H1 (cell line): Measurements from ENCODE around the gene IL10RA. TPM values are rescaled to one million over a fixed set of nuclear protein-coding genes. Genes with fewer than 3 reads are reported as not detected.

Experiments used
- CTCF ChIA-PET: fragments of 300-600 bp; sonication (Branson Sonifier 250); formaldehyde crosslinking; loops from one replicate; lab custom pipeline; 2021; ENCODE audit not compliant: partially characterized antibody; lab: Charles Lee
- POLR2A ChIA-PET: fragments of 300-600 bp; sonication (Branson Sonifier 250); formaldehyde crosslinking; loops from one replicate; lab custom pipeline; 2021; ENCODE audit warnings: inconsistent platforms; ENCODE audit not compliant: partially characterized antibody; lab: Charles Lee
- DNase-seq, 2 experiments: peaks; one replicate each; pipeline versions ENCODE4 v3.0.0 to v3.0.0-alpha.2; 2010 to 2022; ENCODE audit warnings: low spot score in 2 of 2, low read depth in 1 of 2, mixed read lengths in 1 of 2
- FAIRE-seq: peaks from 2 replicates; lab custom pipeline; 2011; peaks lifted over from hg19 to GRCh38; lab: Jason Lieb, UNC
- H2AFZ ChIP-seq: 2 replicates; pipeline ENCODE4 v1.8.1; 2012; ENCODE audit warnings: low read length, inconsistent platforms
- H2AK5ac ChIP-seq: 2 replicates; pipeline ENCODE4 v1.6.1; 2013; ENCODE audit warnings: low read depth, low read length
- H2BK120ac ChIP-seq: replicated peaks from 2 replicates; pipeline ENCODE3; 2013; ENCODE audit warnings: low read depth, low read length, inconsistent platforms
- H2BK12ac ChIP-seq: 2 replicates; pipeline ENCODE4 v1.6.1; 2013; ENCODE audit warnings: low read depth, low read length
- H2BK15ac ChIP-seq: 2 replicates; pipeline ENCODE4 v1.6.1; 2013; ENCODE audit warnings: low read length
- H2BK20ac ChIP-seq: 2 replicates; pipeline ENCODE4 v1.6.1; 2013; ENCODE audit warnings: low read length
- H2BK5ac ChIP-seq: 2 replicates; pipeline ENCODE4 v1.6.1; 2013; ENCODE audit warnings: low read depth, low read length
- H3K14ac ChIP-seq: 2 replicates; pipeline ENCODE4 v1.6.1; 2013; ENCODE audit warnings: inconsistent platforms; ENCODE audit not compliant: insufficient read length
- H3K18ac ChIP-seq: 2 replicates; pipeline ENCODE4 v1.6.1; 2013; ENCODE audit warnings: low read length; ENCODE audit errors: extremely low read depth
- H3K23ac ChIP-seq: 2 replicates; pipeline ENCODE4 v1.6.1; 2013; ENCODE audit warnings: inconsistent platforms; ENCODE audit not compliant: insufficient read length
- H3K23me2 ChIP-seq: 2 replicates; pipeline ENCODE4 v1.6.1; 2013; ENCODE audit warnings: low read depth, low read length
- H3K27ac ChIP-seq: 2 replicates; pipeline ENCODE4 v1.6.1; 2011; ENCODE audit warnings: low read depth, low read length, inconsistent platforms
- H3K27me3 ChIP-seq, 4 experiments: replicated peaks in 1 of 4; 1 replicate in 1 of 4; 2 replicates in 3 of 4; pipeline versions ENCODE4 v1.6.1 to v1.8.1; 2011 to 2013; ENCODE audit warnings: low read length in 3 of 4, mild to moderate bottlenecking in 3 of 4, inconsistent platforms in 2 of 4, mixed read lengths in 2 of 4, moderate library complexity in 1 of 4; ENCODE audit not compliant: control insufficient read depth in 3 of 4, insufficient read depth in 3 of 4; ENCODE audit errors: extremely low read depth in 1 of 4
- H3K36me3 ChIP-seq, 4 experiments: 2 replicates each; pipeline versions ENCODE4 v1.6.1 to v1.8.1; 2011 to 2013; ENCODE audit warnings: mild to moderate bottlenecking in 4 of 4, low read length in 3 of 4, moderate library complexity in 2 of 4, control low read depth in 1 of 4, inconsistent platforms in 1 of 4; ENCODE audit not compliant: insufficient read depth in 4 of 4, control insufficient read depth in 2 of 4
- H3K4ac ChIP-seq: replicated peaks from 2 replicates; pipeline ENCODE3; 2013; ENCODE audit warnings: low read length, low read depth, mixed read lengths, inconsistent platforms; ENCODE audit not compliant: insufficient read length
- H3K4me1 ChIP-seq, 4 experiments: replicated peaks in 1 of 4; 1 replicate in 1 of 4; 2 replicates in 3 of 4; pipeline versions ENCODE4 v1.6.1 to v1.8.1; 2011 to 2013; ENCODE audit warnings: low read length in 3 of 4, inconsistent platforms in 2 of 4, mixed read lengths in 1 of 4; ENCODE audit not compliant: insufficient read depth in 4 of 4, control insufficient read depth in 3 of 4
- H3K4me2 ChIP-seq, 2 experiments: 2 replicates each; pipeline versions ENCODE4 v1.6.1 to v1.8.1; 2011 to 2013; ENCODE audit warnings: low read depth in 2 of 2, low read length in 2 of 2, control low read depth in 1 of 2, inconsistent platforms in 1 of 2, mild to moderate bottlenecking in 1 of 2; ENCODE audit not compliant: insufficient read depth in 1 of 2
- H3K4me3 ChIP-seq, 4 experiments: fragments of 200-600, 300-600 bp in 1 of 4; sonication (generic), shearing (Covaris generic), sonication (Bioruptor Twin) in 1 of 4; 2 replicates each; pipeline versions ENCODE4 v1.5.1 to v1.8.1; 2011 to 2016; ENCODE audit warnings: low read length in 4 of 4, low read depth in 3 of 4, control low read depth in 2 of 4, inconsistent platforms in 2 of 4, mild to moderate bottlenecking in 2 of 4, mixed read lengths in 1 of 4, moderate library complexity in 1 of 4; ENCODE audit not compliant: insufficient read depth in 2 of 4; ENCODE audit errors: extremely low read depth in 1 of 4
- H3K56ac ChIP-seq: replicated peaks from 2 replicates; pipeline ENCODE3; 2013; ENCODE audit warnings: low read depth, mild to moderate bottlenecking, mixed read lengths, low read length, inconsistent platforms; ENCODE audit not compliant: insufficient read length
- H3K79me1 ChIP-seq: 2 replicates; pipeline ENCODE4 v1.6.1; 2013; ENCODE audit warnings: low read depth, low read length, control low read depth
- H3K79me2 ChIP-seq, 2 experiments: 2 replicates each; pipeline versions ENCODE4 v1.6.1 to v1.8.1; 2012 to 2013; ENCODE audit warnings: low read length in 2 of 2, mild to moderate bottlenecking in 2 of 2, inconsistent platforms in 1 of 2; ENCODE audit not compliant: insufficient read depth in 2 of 2, control insufficient read depth in 1 of 2
- H3K9ac ChIP-seq, 4 experiments: replicated peaks in 1 of 4; 1 replicate in 1 of 4; 2 replicates in 3 of 4; pipeline versions ENCODE4 v1.6.1 to v1.8.1; 2011 to 2013; ENCODE audit warnings: low read depth in 3 of 4, low read length in 3 of 4, control low read depth in 2 of 4, mild to moderate bottlenecking in 2 of 4, moderate library complexity in 2 of 4, inconsistent platforms in 1 of 4; ENCODE audit errors: extremely low read depth in 1 of 4
- H3K9me3 ChIP-seq, 2 experiments: 2 replicates each; pipeline versions ENCODE4 v1.6.1 to v1.8.1; 2012 to 2013; ENCODE audit warnings: mild to moderate bottlenecking in 2 of 2, moderate library complexity in 2 of 2, control low read depth in 1 of 2, inconsistent platforms in 1 of 2, low read depth in 1 of 2, low read length in 1 of 2, mixed read lengths in 1 of 2; ENCODE audit not compliant: insufficient read depth in 2 of 2
- H4K20me1 ChIP-seq, 2 experiments: replicated peaks in 1 of 2; 2 replicates each; pipeline versions ENCODE3 to v1.8.1; 2011 to 2013; ENCODE audit warnings: inconsistent platforms in 2 of 2, low read length in 2 of 2, mild to moderate bottlenecking in 1 of 2; ENCODE audit not compliant: insufficient read depth in 2 of 2, control insufficient read depth in 1 of 2
- H4K5ac ChIP-seq: 2 replicates; pipeline ENCODE4 v1.6.1; 2013; ENCODE audit warnings: low read length, low read depth, mixed read lengths, inconsistent platforms; ENCODE audit not compliant: insufficient read length
- H4K8ac ChIP-seq: 2 replicates; pipeline ENCODE4 v1.8.0; 2013; ENCODE audit warnings: mild to moderate bottlenecking, moderate library complexity, low read length, inconsistent platforms; ENCODE audit not compliant: insufficient read depth; ENCODE audit errors: extremely low read depth
- H4K91ac ChIP-seq: replicated peaks from 2 replicates; pipeline ENCODE3; 2013; ENCODE audit warnings: low read length, mixed read lengths, inconsistent platforms; ENCODE audit not compliant: insufficient read length
- ATF2 ChIP-seq: IDR thresholded peaks from 2 replicates; pipeline ENCODE4 v1.6.1; 2012; ENCODE audit warnings: low read length, inconsistent platforms
- CTBP2 ChIP-seq: IDR thresholded peaks from 2 replicates; pipeline ENCODE4 v1.7.0; 2011; ENCODE audit warnings: borderline replicate concordance, mild to moderate bottlenecking, moderate library complexity, mixed read lengths, low read length; ENCODE audit not compliant: insufficient read depth, insufficient read length
- EGR1 ChIP-seq: IDR thresholded peaks from 2 replicates; pipeline ENCODE4 v1.6.1; 2011; ENCODE audit warnings: low read depth, low read length, borderline replicate concordance
- GTF2F1 ChIP-seq: IDR thresholded peaks from 2 replicates; pipeline ENCODE4 v1.6.1; 2012; ENCODE audit warnings: low read depth, low read length, improper control_type of control experiment, borderline replicate concordance
- KDM4A ChIP-seq: IDR thresholded peaks from one replicate; pipeline ENCODE4 v1.7.1; 2012; ENCODE audit warnings: low read depth, mild to moderate bottlenecking, moderate library complexity, low read length, inconsistent platforms; ENCODE audit not compliant: severe bottlenecking
- POLR2A ChIP-seq, 2 experiments: IDR thresholded peaks; 1 replicate in 1 of 2; 2 replicates in 1 of 2; pipeline ENCODE4 v1.6.1; 2011; ENCODE audit warnings: low read depth in 2 of 2, low read length in 2 of 2, mild to moderate bottlenecking in 2 of 2; ENCODE audit errors: control extremely low read depth in 1 of 2
- POU5F1 ChIP-seq: IDR thresholded peaks from 2 replicates; pipeline ENCODE4 v1.6.1; 2011; ENCODE audit warnings: low read depth, mild to moderate bottlenecking, low read length, moderate library complexity
- SAP30 ChIP-seq: fragments of 300-600 bp; sonication (generic); IDR thresholded peaks from 2 replicates; pipeline ENCODE4 v1.7.1; 2012; ENCODE audit warnings: low read length, moderate library complexity, mild to moderate bottlenecking, inconsistent platforms; ENCODE audit not compliant: insufficient read depth, insufficient replicate concordance
- SIX5 ChIP-seq: IDR thresholded peaks from 2 replicates; pipeline ENCODE4 v1.6.1; 2011; ENCODE audit warnings: mild to moderate bottlenecking, low read depth, low read length
- TAF1 ChIP-seq: IDR thresholded peaks from 2 replicates; pipeline ENCODE4 v1.6.1; 2011; ENCODE audit warnings: mild to moderate bottlenecking, low read depth, low read length
- TBP ChIP-seq: IDR thresholded peaks from 2 replicates; pipeline ENCODE4 v1.6.1; 2011; ENCODE audit warnings: low read depth, low read length, improper control_type of control experiment
- WGBS, 2 experiments: shearing (Covaris generic) in 1 of 2; methylation state at CpG; one replicate each; pipeline versions ENCODE4 v1.1.6 to v1.1.7; 2013 to 2015; ENCODE audit warnings: low lambda C conversion rate in 2 of 2, mixed read lengths in 2 of 2, inconsistent platforms in 1 of 2, low coverage in 1 of 2, missing lambda C conversion rate in 1 of 2; ENCODE audit not compliant: insufficient replicate concordance in 2 of 2, insufficient coverage in 1 of 2, insufficient read length in 1 of 2; ENCODE audit errors: extremely low coverage in 1 of 2, missing lambda C conversion rate in 1 of 2; 5-methylcytosine and 5-hydroxymethylcytosine counted together
- polyA plus RNA-seq, 7 experiments: library from polyadenylated mRNA; depleted of rRNA in 3 of 7; stranded (reverse) in 5 of 7; unstranded in 2 of 7; fragments of >200 nt in 5 of 7; fragments of 200-250 nt in 2 of 7; gene quantifications; 1 replicate in 5 of 7; 2 replicates in 1 of 7; 4 replicates in 1 of 7; pipeline versions ENCODE4 v1.2.1 to v1.2.3, GENCODE V29; 2011 to 2013; ENCODE audit warnings: missing spikeins in 2 of 7, mixed read lengths in 2 of 7
- total RNA-seq: library from RNA; stranded (reverse); fragmentation: NEBNext Ultra II Directional; extraction: Animal tissue kit (Norgen Biotek cat#: 25700); gene quantifications from 2 replicates; pipeline ENCODE4 v1.2.1, GENCODE V29; 2021

The IL10RA gene
- total and polyA plus RNA-seq, 2 of the 8 experiments (the other 6 are each of a cell fraction or from before 2014, with no cell fraction given): 0.05 to 0.11 TPM

- H2BK20ac ChIP-seq: no peak overlapping the region
- H3K23ac ChIP-seq: no peak overlapping the region
- no peak for FAIRE-seq
- H3K36me3 ChIP-seq: no peaks in the 10 kb centered on the region
- no peaks in the 10 kb centered on the region; a peak in 2 of 7 replicates for H3K4me1 ChIP-seq
- H2BK15ac ChIP-seq: no peak overlapping the region
- H2BK5ac ChIP-seq: no peak overlapping the region
- DNase-seq: no peak
- no peak overlapping the region for H3K9ac ChIP-seq
- no peaks in the 10 kb centered on the region for H3K23me2 ChIP-seq
- H2BK12ac ChIP-seq: no peak overlapping the region
- H3K4ac ChIP-seq: no peak overlapping the region
- H3K27ac ChIP-seq: no peak overlapping the region
- H2AFZ ChIP-seq: no peak overlapping the region
- H4K91ac ChIP-seq: no peak overlapping the region
- H3K79me2 ChIP-seq: no peaks in the 10 kb centered on the region
- no peaks in the 10 kb centered on the region for H3K79me1 ChIP-seq
- no peaks in the 10 kb centered on the region for H3K9me3 ChIP-seq
- no peak overlapping the region for H3K4me2 ChIP-seq
- H2AK5ac ChIP-seq: no peak overlapping the region
- H4K20me1 ChIP-seq: no peaks in the 10 kb centered on the region
- POLR2A ChIA-PET: no interaction called here
- H3K18ac ChIP-seq: no peak overlapping the region
- H3K27me3 ChIP-seq: peaks cover 0 to 2% (median 0%) of the 10 kb centered on the region in 4 experiments; a peak in 1 of 7 replicates
- TF ChIP-seq POU5F1 (no peak), SIX5 (no peak), GTF2F1 (no peak), TAF1 (no peak), CTBP2 (no peak), KDM4A (no peak), EGR1 (no peak), TBP (no peak), SAP30 (no peak), ATF2 (no peak), POLR2A (IDR thresholded peaks at IDR 0.05; ENCODE audit: control extremely low read depth in 1 of 2, low read depth in 2 of 2, low read length in 2 of 2) (no peak)
- H3K56ac ChIP-seq: no peak overlapping the region
- no peak overlapping the region for H2BK120ac ChIP-seq
- H4K5ac ChIP-seq: no peak overlapping the region
- peak overlapping the region; percentile 3 for H3K14ac ChIP-seq
- 78% methylated on average over 1 of the region's 1 CpG; no CpG with 5 or more reads in 1 of the 2 experiments for WGBS, 2 experiments
- no peak overlapping the region for H3K4me3 ChIP-seq
- CTCF ChIA-PET: interaction anchor here (0.8 to 3.8 kb wide), 10 partner anchors 11 to 193 kb away, joined by 3 to 18 read pairs (median 4); no protein-coding TSS in a partner anchor
- H4K8ac ChIP-seq: no peak overlapping the region
Observed at GRCh38 chr11:118000850-118001228, 14.6 kb downstream of the IL10RA start.
